Measurements from ENCODE around the gene ATG5.

Gene ATG5

GRCh38 chr6:106216527-106216926 is 109.0 kb downstream of the ATG5 start:
- Histone ChIP-seq H3K4me1 (ENCODE audit: insufficient read depth, insufficient read length) (no peaks in the 10 kb centered on the region), H3K9ac (ENCODE audit: insufficient read length, low read depth) (no peak overlapping the region), H3K36me3 (ENCODE audit: insufficient read depth, insufficient read length, low read length) (no peaks in the 10 kb centered on the region), H3K27me3 (ENCODE audit: insufficient read depth, insufficient read length) (no peaks in the 10 kb centered on the region), H3K9me3 (ENCODE audit: insufficient read depth, low read length) (no peaks in the 10 kb centered on the region), H3K4me3 (ENCODE audit: insufficient read length, low read depth) (no peak overlapping the region)
- TF ChIP-seq YY1 (IDR thresholded peaks at IDR 0.05; ENCODE audit: insufficient read depth, insufficient read length), result no peak
- TF ChIP-seq SUZ12 (IDR thresholded peaks at IDR 0.05; ENCODE audit: extremely low read depth, insufficient read depth, insufficient read length), result no peak
- no peak for TF ChIP-seq ZNF274 (IDR thresholded peaks at IDR 0.05; ENCODE audit: low read depth, low read length)
- no peak for DNase-seq (ENCODE audit: low read depth, low spot score)

GRCh38 chr6:106215608-106216007 is 110.0 kb downstream of the ATG5 start:
- no peaks in the 10 kb centered on the region for H3K36me3 ChIP-seq (ENCODE audit: insufficient read depth, insufficient read length, low read length)
- H3K9me3 ChIP-seq (ENCODE audit: insufficient read depth, low read length), result no peaks in the 10 kb centered on the region
- no peak overlapping the region for H3K9ac ChIP-seq (ENCODE audit: insufficient read length, low read depth)
- TF ChIP-seq YY1 (IDR thresholded peaks at IDR 0.05; ENCODE audit: insufficient read depth, insufficient read length) (no peak), SUZ12 (IDR thresholded peaks at IDR 0.05; ENCODE audit: extremely low read depth, insufficient read depth, insufficient read length) (no peak), ZNF274 (IDR thresholded peaks at IDR 0.05; ENCODE audit: low read depth, low read length) (no peak)
- no peak overlapping the region for H3K4me3 ChIP-seq (ENCODE audit: insufficient read length, low read depth)
- no peaks in the 10 kb centered on the region for H3K4me1 ChIP-seq (ENCODE audit: insufficient read depth, insufficient read length)
- no peak for DNase-seq (ENCODE audit: low read depth, low spot score)
- no peaks in the 10 kb centered on the region for H3K27me3 ChIP-seq (ENCODE audit: insufficient read depth, insufficient read length)

- Histone ChIP-seq H3K9me3 (ENCODE audit: insufficient read depth, low read length) (no peaks in the 10 kb centered on the region), H3K36me3 (ENCODE audit: insufficient read depth, insufficient read length, low read length) (no peaks in the 10 kb centered on the region), H3K4me3 (ENCODE audit: insufficient read length, low read depth) (no peak overlapping the region), H3K27me3 (ENCODE audit: insufficient read depth, insufficient read length) (no peaks in the 10 kb centered on the region), H3K9ac (ENCODE audit: insufficient read length, low read depth) (no peak overlapping the region), H3K4me1 (ENCODE audit: insufficient read depth, insufficient read length) (no peaks in the 10 kb centered on the region)
- TF ChIP-seq ZNF274 (IDR thresholded peaks at IDR 0.05; ENCODE audit: low read depth, low read length) (no peak), SUZ12 (IDR thresholded peaks at IDR 0.05; ENCODE audit: extremely low read depth, insufficient read depth, insufficient read length) (no peak), YY1 (IDR thresholded peaks at IDR 0.05; ENCODE audit: insufficient read depth, insufficient read length) (no peak)
- DNase-seq (ENCODE audit: low read depth, low spot score), result no peak
These were observed 111.0 kb downstream of the ATG5 start for GRCh38 chr6:106214531-106214930.

GRCh38 chr6:106213660-106214289 is 111.8 kb downstream of the ATG5 start:
- Histone ChIP-seq H3K9ac (ENCODE audit: insufficient read length, low read depth) (no peak overlapping the region), H3K4me1 (ENCODE audit: insufficient read depth, insufficient read length) (no peaks in the 10 kb centered on the region), H3K36me3 (ENCODE audit: insufficient read depth, insufficient read length, low read length) (no peaks in the 10 kb centered on the region), H3K27me3 (ENCODE audit: insufficient read depth, insufficient read length) (no peaks in the 10 kb centered on the region), H3K9me3 (ENCODE audit: insufficient read depth, low read length) (no peaks in the 10 kb centered on the region), H3K4me3 (ENCODE audit: insufficient read length, low read depth) (no peak overlapping the region)
- TF ChIP-seq SUZ12 (IDR thresholded peaks at IDR 0.05; ENCODE audit: extremely low read depth, insufficient read depth, insufficient read length) (no peak), YY1 (IDR thresholded peaks at IDR 0.05; ENCODE audit: insufficient read depth, insufficient read length) (no peak), ZNF274 (IDR thresholded peaks at IDR 0.05; ENCODE audit: low read depth, low read length) (no peak)
- DNase-seq (ENCODE audit: low read depth, low spot score), result no peak

GRCh38 chr6:106212576-106212975 is 113.0 kb downstream of the ATG5 start:
- Histone ChIP-seq H3K4me1 (ENCODE audit: insufficient read depth, insufficient read length) (no peaks in the 10 kb centered on the region), H3K27me3 (ENCODE audit: insufficient read depth, insufficient read length) (no peaks in the 10 kb centered on the region), H3K36me3 (ENCODE audit: insufficient read depth, insufficient read length, low read length) (no peaks in the 10 kb centered on the region), H3K9me3 (ENCODE audit: insufficient read depth, low read length) (no peaks in the 10 kb centered on the region), H3K9ac (ENCODE audit: insufficient read length, low read depth) (no peak overlapping the region), H3K4me3 (ENCODE audit: insufficient read length, low read depth) (no peak overlapping the region)
- TF ChIP-seq YY1 (IDR thresholded peaks at IDR 0.05; ENCODE audit: insufficient read depth, insufficient read length) (no peak), ZNF274 (IDR thresholded peaks at IDR 0.05; ENCODE audit: low read depth, low read length) (no peak), SUZ12 (IDR thresholded peaks at IDR 0.05; ENCODE audit: extremely low read depth, insufficient read depth, insufficient read length) (no peak)
- no peak for DNase-seq (ENCODE audit: low read depth, low spot score)

- TF ChIP-seq YY1 (IDR thresholded peaks at IDR 0.05; ENCODE audit: insufficient read depth, insufficient read length) (no peak), ZNF274 (IDR thresholded peaks at IDR 0.05; ENCODE audit: low read depth, low read length) (no peak)
- Histone ChIP-seq H3K36me3 (ENCODE audit: insufficient read depth, insufficient read length, low read length) (peaks cover 1% of the 10 kb centered on the region), H3K9me3 (ENCODE audit: insufficient read depth, low read length) (no peaks in the 10 kb centered on the region), H3K9ac (ENCODE audit: insufficient read length, low read depth) (no peak overlapping the region), H3K27me3 (ENCODE audit: insufficient read depth, insufficient read length) (no peaks in the 10 kb centered on the region), H3K4me3 (ENCODE audit: insufficient read length, low read depth) (no peak overlapping the region), H3K4me1 (ENCODE audit: insufficient read depth, insufficient read length) (no peaks in the 10 kb centered on the region)
- no peak for DNase-seq (ENCODE audit: low read depth, low spot score)
These were observed 118.7 kb downstream of the ATG5 start for GRCh38 chr6:106206905-106207304.

- no peak for DNase-seq (ENCODE audit: low read depth, low spot score)
- no peak overlapping the region for H3K4me3 ChIP-seq (ENCODE audit: insufficient read length, low read depth)
- H3K27me3 ChIP-seq (ENCODE audit: insufficient read depth, insufficient read length), result no peaks in the 10 kb centered on the region
- H3K36me3 ChIP-seq (ENCODE audit: insufficient read depth, insufficient read length, low read length), result peaks cover 8% of the 10 kb centered on the region
- H3K4me1 ChIP-seq (ENCODE audit: insufficient read depth, insufficient read length), result no peaks in the 10 kb centered on the region
- H3K9me3 ChIP-seq (ENCODE audit: insufficient read depth, low read length), result no peaks in the 10 kb centered on the region
- no peak overlapping the region for H3K9ac ChIP-seq (ENCODE audit: insufficient read length, low read depth)
- TF ChIP-seq YY1 (IDR thresholded peaks at IDR 0.05; ENCODE audit: insufficient read depth, insufficient read length) (no peak), SUZ12 (IDR thresholded peaks at IDR 0.05; ENCODE audit: extremely low read depth, insufficient read depth, insufficient read length) (no peak), ZNF274 (IDR thresholded peaks at IDR 0.05; ENCODE audit: low read depth, low read length) (no peak)
These were observed 120.6 kb downstream of the ATG5 start for GRCh38 chr6:106204961-106205360.

Data from NT2/D1 (cell line).